ENCODE data around the gene FIG4. TPM values are rescaled to one million over a fixed set of nuclear protein-coding genes. Genes with fewer than 3 reads are reported as not detected.

The FIG4 gene
- total RNA-seq, 1 experiment from 2014 or later, result 23.1 TPM

DNA sequence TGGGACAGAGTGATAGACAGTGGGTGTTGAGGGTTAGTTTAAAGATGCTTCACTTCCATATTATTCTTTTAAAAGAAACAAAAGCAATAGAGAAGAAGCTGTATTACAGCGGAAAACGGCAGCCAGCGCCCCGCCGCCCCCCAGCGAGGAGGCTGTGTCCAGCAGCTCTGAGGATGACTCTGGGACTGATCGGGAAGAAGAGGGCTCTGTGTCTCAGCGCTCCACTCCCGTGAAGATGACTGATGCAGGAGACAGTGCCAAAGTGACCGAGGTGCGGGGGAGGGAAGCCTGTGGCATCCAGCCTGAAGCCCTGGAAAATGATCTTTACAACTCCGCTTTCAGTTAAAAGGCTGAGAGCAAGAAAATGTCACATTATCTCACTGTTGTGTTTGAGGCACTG, 100.2 kb downstream of the FIG4 start:
- Mint-ChIP-seq H3K36me3 (ENCODE audit: insufficient read depth in 1 of 3, low read depth in 3 of 3) (peaks cover 5 to 11% (median 5%) of the 10 kb centered on the region in 3 experiments), H3K4me1 (peaks cover 14 to 25% of the 10 kb centered on the region in 2 experiments), H3K4me3 (no peak overlapping the region), H3K9me3 (no peaks in the 10 kb centered on the region), H3K27me3 (ENCODE audit: low read depth) (no peaks in the 10 kb centered on the region), H3K27ac (peak overlapping the region in 2 of 3 experiments; percentile 29 to 31; a peak in 3 of 7 replicates)
- Histone ChIP-seq H4K5ac (ENCODE audit: insufficient read length, low read depth, low read length) (no peak overlapping the region), H4K8ac (replicated peaks; ENCODE audit: insufficient read length, low read depth, low read length) (no peak overlapping the region), H2BK15ac (ENCODE audit: low read depth, low read length) (no peak overlapping the region), H3K14ac (ENCODE audit: insufficient read depth, low read length) (no peak overlapping the region), H3K23me2 (ENCODE audit: insufficient read length, low read depth, low read length, poor library complexity, severe bottlenecking) (no peaks in the 10 kb centered on the region), H3K27me3 (ENCODE audit: insufficient read depth, low read length) (no peaks in the 10 kb centered on the region), H3K4ac (ENCODE audit: low read depth, low read length) (no peak overlapping the region), H3T11ph (ENCODE audit: low read length) (no peak overlapping the region), H2AK5ac (ENCODE audit: insufficient read length, low read length) (no peak overlapping the region), H3K4me2 (ENCODE audit: insufficient read depth, insufficient read length, low read length) (no peak overlapping the region), H3K27ac (ENCODE audit: insufficient read length, low read depth, low read length) (no peak overlapping the region), H2BK12ac (ENCODE audit: insufficient read length, low read depth, low read length) (no peak overlapping the region), H3K79me1 (ENCODE audit: insufficient read depth, low read depth, low read length, poor library complexity, severe bottlenecking) (no peaks in the 10 kb centered on the region), H3K18ac (ENCODE audit: insufficient read length, low read depth, low read length) (no peak overlapping the region), H3K9ac (ENCODE audit: extremely low read depth, insufficient read length, low read length) (no peak overlapping the region), H2BK5ac (ENCODE audit: insufficient read length, low read length) (no peak overlapping the region), H3K79me2 (ENCODE audit: insufficient read depth, low read length) (no peaks in the 10 kb centered on the region), H3K4me1 (ENCODE audit: insufficient read depth, low read length) (peaks cover 3% of the 10 kb centered on the region; the same call in 1 of the 2 replicates), H3K23ac (ENCODE audit: insufficient read length, low read depth, low read length) (no peak overlapping the region), H4K91ac (ENCODE audit: insufficient read length, low read depth, low read length) (no peak overlapping the region), H3K56ac (ENCODE audit: insufficient read length, low read depth, low read length) (no peak overlapping the region), H2BK20ac (ENCODE audit: low read depth, low read length, poor library complexity, severe bottlenecking) (no peak overlapping the region), H4K20me1 (ENCODE audit: control insufficient read depth, insufficient read depth, insufficient read length) (no peaks in the 10 kb centered on the region), H2AFZ (ENCODE audit: low read length) (no peak overlapping the region), H2BK120ac (ENCODE audit: low read depth, low read length, poor library complexity, severe bottlenecking) (no peak overlapping the region), H3K9me3 (ENCODE audit: control insufficient read depth, low read depth, low read length) (no peaks in the 10 kb centered on the region)
- TF ChIP-seq, protein P1, sequence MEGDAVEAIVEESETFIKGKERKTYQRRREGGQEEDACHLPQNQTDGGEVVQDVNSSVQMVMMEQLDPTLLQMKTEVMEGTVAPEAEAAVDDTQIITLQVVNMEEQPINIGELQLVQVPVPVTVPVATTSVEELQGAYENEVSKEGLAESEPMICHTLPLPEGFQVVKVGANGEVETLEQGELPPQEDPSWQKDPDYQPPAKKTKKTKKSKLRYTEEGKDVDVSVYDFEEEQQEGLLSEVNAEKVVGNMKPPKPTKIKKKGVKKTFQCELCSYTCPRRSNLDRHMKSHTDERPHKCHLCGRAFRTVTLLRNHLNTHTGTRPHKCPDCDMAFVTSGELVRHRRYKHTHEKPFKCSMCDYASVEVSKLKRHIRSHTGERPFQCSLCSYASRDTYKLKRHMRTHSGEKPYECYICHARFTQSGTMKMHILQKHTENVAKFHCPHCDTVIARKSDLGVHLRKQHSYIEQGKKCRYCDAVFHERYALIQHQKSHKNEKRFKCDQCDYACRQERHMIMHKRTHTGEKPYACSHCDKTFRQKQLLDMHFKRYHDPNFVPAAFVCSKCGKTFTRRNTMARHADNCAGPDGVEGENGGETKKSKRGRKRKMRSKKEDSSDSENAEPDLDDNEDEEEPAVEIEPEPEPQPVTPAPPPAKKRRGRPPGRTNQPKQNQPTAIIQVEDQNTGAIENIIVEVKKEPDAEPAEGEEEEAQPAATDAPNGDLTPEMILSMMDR (conservative IDR thresholded peaks at IDR 0.05), result no peak
- DNase-seq, result peak; percentile 49
- WGBS (ENCODE audit: extremely low coverage, insufficient read length, low lambda C conversion rate), result no CpG with 5 or more reads among the region's 12 CpGs
